GM18520 (cell line): ENCODE data around the gene LPP.

Experiments
- ATAC-seq: cut with Tn5 transposase; IDR thresholded peaks from one replicate; pipeline ENCODE4 v1.9.1; 2021; ENCODE audit not compliant: unreplicated experiment

Gene LPP

DNA sequence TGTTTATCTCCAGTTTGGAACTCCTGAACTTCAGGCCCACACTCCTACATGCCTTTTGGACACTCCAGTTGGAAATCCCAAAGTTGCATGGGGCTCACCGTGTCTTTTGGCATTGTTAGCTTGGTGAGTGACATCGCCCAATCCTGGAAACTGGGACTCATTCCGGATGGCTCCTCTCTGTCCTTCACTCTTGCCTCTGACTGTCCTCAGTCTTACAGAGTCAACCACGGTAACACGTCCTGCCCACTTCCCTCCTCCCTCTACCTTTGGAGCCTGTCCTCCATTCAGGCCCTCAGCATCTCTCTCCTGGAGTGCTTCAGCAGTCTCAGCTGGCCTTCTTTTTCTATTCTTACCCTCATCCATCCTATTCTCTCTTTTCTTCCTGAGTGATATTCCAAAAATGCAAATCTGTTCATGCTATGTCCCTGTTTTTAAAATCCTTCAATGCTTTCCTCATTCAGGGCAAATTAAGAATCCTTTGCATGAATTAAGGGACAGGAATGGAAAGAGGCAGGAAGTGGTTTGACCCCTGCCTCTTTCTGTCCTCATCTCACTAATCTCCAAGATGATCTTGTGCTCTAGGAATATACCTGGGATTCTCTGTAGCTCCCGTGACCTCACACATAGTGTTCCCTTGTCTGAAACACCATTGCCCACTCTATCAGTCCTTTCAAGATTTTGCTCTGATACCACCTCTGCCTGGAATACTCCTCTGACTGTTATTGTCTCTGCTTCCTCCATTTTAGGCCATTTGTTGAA lies 42.5 kb downstream of the LPP start:
- ATAC-seq, result no peak

DNA sequence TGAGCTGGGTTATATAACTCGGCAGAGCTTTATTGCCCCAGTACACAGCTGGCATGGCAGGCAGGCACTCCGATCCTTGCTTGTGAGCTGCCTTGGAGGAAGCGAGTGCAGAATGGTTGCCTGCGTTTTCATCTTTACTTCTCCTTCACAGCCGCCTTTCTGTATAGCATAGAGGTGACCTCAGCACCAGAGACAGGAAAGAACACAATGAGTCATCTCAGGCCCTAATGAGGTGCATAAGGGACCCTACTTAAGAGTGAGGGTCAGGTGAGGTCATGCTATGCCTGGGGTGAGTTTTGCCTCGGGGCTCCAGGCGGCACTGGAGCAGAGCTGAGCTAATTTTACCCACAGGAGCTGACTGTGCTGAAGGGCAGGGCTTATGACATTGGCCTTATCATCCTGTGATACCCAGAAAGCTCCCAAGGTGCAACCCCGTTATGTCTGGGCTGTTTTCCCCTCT lies 43.5 kb downstream of the LPP start:
- ATAC-seq, result no peak

DNA sequence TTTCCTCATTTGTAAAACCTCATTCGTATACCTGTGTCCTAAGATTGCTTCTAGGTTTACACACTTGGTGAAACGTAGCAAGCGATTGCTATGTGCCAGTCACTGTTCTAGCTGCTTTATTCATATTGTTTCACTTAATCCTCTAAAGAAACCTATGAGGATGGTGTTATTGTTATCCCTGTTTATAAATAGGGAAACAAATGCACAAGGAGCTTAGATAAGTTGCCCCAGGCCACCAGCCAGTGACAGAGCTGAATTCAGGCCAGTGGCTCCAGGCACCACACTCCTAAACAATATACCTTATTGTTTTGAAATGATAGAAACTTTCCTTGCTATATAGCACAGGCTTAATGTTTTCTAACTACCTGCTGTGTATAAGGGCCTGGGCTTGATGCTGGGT lies 44.0 kb downstream of the LPP start:
- ATAC-seq, result no peak

DNA sequence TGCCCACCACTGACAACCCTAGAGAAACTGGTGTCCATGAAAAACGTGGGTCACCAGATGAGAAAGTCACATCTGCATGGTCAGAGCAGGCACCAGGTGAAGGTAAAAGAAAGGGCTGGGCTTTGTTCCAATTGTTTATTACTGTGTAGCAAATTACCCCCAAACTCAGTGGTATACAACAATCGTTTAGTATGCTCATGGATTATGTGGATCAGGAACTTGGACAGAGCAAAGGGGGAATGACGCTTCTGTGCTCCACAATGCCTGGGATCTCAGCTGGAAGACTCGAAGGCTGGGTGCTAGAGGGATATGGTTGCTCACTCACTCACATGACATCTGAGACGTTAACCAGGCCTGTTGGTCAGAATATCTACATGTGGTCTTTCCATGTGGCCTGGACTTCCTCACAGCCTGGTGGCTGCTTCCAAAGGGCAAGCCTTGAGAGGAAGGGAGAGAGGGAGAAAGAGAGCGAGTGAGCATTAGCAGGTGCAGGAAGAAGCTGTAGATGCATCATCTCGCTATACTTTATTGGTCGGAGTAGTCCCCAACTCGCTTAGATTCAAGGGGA lies 44.9 kb downstream of the LPP start:
- no peak for ATAC-seq

DNA sequence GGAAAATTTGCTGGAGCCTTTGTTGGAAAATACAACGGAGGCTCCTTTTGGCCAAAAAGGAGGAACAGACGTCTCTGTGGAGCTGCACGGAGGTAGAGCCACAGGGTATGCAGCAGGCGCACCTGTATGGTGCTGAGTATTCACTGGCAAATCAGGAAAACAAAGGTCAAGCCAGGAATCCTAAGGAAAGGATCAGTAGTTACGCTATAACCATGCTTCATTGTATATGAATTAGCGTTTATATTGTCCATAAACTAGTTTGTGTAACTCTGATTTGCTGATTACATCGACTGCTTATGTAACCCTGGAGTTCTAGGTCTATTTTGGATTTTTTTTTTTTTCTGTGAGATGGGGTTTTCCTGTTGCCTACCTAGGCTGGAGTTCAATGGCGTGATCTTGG lies 45.4 kb downstream of the LPP start:
- ATAC-seq, result no peak

DNA sequence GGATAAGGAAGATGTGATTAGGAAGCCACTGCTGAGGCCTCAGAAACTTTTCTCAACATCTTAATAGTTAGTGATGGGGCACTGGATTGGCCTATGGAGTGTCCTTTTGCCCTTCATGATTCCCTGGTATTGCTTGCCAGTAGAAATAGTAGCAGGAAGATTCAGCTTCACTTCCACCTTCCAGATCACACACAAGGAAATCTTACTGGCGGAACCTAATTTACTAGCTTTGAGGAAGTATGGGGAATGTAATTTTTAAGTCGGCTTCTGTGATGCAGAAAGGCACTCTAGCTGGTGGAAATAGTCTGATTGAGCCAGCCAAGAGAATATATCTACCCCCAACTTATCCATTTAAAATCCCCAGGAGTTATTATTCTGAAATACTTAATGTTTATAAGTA lies 46.5 kb downstream of the LPP start:
- ATAC-seq, result no peak

DNA sequence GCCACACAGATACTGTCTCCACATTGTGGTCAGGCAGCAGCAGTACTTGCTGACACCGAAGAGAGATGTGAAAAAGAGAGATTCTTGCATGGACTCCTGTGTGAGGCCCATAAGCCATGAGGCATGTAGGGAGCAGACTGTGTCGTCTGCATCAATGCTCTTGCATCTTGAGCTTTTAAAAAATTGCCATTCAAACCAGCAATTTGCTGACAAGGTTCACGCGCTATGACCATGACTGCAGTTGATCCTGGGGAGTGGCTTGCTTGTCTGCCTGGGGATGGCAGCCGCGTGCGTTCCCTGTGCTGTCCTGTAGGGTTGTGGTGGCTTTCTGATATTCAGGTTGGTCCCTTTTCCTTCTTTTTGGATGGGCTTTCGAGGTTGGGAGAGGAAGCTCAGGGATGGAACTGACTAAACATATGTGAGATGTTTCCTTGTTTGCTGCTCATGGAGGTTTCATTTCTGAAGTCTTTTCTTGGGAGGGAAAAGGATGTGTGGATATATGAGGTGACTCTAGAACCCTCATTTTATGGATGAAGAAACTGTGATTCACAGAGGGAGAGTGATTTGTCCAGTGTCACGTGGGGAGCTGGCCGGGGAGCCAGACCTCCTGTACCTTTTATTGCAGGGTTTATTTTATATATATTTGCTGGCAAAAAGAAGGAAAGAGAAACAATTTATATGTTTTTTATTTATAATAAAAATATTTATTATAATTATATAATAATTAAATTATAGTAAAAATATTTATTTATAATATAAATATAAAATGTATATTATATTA lies 48.6 kb downstream of the LPP start:
- ATAC-seq, result no peak

DNA sequence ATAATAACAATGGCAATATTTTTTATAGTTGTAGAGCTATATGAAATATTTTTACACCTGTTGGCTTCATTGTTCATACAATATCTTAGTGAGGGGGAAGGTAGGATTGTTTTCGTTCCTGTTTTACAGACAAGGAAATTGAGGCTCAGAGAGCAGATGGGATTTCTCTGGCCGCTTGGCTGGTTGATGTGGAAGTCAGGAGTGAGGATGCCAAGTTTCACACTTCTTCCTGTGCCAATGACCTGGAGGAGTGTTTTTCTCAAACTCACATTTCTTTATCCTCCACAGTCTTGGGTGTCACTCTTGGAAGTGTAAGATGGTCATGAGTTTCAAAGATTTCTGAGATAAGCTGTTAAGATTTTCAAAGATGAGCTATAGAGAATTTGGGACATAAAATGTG lies 50.6 kb downstream of the LPP start:
- no peak for ATAC-seq

DNA sequence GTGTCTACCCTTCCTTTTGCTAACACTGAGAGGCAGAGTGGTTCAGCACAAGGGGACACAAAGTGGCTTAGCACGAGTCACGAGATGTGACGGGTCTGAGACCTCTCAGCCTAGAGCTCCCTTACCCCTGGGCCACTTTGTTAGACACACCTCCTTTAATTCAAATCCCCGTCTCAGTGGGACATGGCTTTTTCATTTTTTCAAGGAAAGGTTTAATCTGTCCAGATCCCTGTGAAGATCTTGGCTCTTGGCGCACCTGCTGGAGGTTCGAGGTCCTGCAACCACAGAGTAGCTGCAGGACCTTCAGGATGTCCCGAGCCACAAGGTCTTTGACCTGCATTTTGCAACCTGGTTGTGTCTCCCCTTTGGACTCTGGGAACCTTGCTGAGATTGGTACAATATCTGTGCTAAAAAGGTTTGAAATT lies 52.0 kb downstream of the LPP start:
- ATAC-seq, result no peak

DNA sequence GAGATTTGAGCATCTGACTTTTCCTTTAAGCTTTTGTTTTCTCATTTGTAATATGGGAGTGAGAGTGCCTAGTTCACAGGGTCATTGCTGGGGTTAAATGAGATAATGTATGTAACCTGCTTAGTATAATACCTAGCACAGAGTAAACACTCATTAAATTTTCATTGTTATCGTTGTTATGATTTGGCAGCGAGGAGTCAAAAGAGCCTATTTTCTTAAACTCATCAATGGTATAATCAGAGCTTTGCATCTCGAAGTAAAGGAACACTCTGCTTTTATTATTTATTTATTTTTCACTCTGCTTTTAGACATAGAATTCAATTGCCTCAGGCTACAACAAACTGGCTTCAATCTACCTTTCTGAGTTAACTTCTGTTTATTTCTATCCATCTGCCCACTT lies 52.8 kb downstream of the LPP start:
- no peak for ATAC-seq

DNA sequence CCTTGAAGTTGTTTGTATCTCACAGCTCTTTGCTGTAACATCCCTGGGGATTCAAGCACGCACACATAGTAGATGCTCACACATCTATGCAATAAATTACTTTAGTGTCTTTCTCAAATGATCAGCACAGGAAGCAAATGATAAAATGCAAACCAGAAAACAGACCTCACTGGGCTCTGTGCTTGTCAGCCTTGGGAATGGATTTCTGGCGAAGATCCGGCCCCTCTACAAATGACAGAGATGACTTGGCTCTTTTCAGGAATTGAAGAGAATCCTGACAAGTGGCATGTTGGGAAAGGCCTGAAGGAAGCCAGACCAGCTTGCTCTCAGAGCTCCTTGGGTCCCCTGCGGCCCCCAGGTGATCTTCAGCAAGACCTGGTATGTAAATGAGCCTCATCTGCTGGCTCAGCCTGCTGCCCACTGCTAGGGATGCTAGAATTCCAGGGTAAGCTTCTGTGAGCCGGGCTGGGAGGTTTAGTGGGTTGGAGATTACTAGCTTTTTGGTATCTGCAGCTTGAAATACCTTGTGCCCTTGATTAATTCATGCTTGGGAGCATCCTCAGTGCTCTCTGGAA lies 54.1 kb downstream of the LPP start:
- no peak for ATAC-seq

DNA sequence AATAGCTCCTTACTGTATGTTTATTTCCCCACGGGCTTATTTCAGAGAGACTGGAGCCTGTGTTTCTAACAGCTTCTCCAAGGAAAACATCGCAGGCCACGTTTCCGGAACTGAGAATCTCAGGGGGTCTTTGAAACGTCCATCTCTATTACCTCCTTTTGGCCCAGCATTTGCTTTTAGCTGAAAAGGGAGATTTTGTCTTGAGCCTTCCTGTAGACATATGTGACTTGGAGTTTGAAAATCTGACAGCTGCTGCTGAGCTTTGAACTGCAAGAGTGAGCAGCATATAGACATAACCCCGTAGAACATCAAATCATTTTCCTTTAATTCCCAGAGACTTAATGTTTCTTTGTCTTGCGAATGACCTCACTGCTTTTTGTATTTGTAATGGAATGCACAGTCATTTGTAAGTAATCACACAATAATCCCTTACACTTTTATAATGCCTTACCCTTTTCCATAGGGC lies 54.6 kb downstream of the LPP start:
- no peak for ATAC-seq

DNA sequence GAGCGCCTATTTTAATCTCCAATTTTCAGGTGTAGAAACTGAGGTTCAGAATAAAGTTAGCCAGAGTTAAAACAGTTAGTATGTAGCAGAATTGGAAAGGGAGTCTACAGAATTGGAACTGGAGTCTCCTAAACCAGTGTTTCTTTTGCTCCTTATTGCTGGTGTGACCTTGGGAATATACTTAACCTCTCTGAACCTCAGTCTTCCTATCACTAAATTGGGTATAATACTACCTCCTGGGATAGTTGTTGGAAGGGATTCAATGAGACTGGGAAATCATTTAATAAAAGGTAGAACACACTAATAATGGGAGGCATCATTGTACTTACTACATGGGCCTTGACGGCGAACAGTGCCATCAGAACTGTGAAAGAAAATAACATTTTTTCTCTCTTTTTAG lies 55.1 kb downstream of the LPP start:
- ATAC-seq, result no peak

DNA sequence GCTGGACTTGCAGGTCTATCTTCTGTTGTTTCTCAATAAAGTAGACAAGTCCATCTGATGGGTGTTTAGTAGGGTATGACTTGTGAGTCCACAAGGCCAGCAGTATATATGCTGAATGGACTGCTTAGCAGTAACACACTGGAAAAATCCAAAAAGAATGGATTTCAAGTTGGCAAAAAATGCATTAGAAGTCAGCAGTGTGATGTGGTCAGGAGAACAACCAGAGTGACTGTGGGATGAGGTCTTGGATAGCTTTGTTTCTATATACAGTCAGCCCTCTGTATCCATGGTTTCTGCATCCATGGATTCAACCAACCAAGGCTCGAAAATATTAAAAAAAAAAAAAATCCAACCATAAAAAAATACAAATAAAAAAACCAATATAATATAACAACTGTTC lies 55.8 kb downstream of the LPP start:
- no peak for ATAC-seq

DNA sequence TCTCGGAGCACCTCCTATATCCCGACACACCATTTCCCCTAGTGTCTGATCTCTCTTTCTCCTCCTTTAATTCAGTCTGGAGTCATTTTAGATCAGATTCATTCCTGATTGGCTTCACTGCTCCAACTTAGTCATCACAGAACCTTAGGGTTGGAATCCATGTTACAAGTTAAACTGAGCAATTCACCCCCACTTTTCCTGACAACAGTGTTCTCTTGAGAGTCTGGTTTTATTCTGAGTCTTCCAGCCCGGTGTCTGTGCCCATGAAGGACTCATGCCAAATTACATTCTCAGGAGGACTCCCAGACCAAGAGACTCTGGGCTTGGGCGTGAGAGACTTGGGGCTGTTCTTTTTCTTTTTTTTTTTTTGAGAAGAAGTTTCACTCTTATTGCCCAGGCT lies 57.5 kb downstream of the LPP start:
- ATAC-seq, result no peak

DNA sequence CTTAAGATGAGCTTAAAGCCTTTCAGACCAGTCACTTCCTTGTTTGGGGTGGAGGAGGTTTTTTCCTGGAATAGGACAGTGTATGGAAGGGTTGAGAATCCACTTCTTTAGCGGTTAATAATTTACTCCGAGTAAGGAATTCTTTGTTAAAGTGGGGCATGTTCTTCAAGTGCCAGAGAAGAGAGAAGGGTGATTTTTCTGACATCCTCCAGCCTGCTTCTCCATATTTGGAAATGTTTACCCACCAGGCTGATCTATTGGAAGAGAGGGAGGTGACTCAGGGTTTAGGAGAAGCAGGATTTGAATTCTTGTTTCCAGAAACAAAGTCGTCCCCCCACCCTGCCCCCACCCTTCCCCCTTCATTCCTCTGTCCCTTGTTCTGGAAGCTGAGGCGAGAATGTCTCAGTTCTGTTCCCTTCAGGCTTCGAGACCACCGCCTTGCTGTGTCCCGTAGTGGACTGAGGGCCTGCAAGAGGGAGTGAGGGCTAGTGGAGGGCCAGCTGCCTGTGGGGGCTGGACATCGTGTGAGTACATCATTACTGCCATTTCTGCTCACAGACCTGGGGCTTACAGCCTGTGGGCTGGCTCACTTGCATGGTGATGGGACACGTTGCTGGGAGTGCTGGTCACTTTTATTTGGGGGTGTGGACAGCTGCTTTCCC lies 58.5 kb downstream of the LPP start:
- ATAC-seq, result no peak

DNA sequence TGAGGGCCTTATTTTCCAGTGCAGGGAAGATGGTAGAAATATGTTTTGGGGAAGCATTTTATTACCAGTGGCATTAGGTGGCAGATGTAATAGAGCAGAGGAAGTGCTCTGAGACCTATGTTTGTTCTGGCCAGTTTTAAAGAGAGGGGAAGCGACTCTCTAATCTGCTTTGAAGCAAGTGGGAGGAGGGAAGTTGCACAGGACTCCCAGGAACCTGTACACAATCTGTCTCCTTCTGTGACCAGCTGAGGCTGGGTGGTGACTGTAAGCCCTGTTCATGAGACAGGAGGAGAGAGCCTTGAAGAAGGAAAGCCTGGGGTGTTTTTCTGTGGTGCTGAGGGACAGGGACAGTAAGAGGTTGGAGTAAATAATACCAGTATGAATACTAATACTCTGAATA lies 60.5 kb downstream of the LPP start:
- no peak for ATAC-seq

DNA sequence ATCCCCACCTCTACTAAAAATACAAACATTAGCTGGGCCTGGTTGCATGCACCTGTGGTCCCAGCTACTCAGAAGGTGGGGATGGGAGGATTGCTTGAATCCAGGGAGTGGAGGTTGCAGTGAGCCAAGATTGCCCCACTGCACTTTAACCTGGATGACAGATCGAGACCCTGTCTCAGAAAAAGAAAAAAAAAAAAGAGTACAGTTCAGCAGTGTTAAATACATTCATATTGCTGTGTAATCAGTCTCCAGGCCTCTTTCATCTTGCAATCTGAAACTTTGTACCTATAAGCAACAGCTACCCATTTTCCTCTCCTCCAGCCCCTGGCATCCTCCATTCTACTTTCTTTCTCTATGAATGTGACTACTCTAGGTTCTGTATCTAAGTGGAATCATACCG lies 61.2 kb downstream of the LPP start:
- ATAC-seq, result no peak

DNA sequence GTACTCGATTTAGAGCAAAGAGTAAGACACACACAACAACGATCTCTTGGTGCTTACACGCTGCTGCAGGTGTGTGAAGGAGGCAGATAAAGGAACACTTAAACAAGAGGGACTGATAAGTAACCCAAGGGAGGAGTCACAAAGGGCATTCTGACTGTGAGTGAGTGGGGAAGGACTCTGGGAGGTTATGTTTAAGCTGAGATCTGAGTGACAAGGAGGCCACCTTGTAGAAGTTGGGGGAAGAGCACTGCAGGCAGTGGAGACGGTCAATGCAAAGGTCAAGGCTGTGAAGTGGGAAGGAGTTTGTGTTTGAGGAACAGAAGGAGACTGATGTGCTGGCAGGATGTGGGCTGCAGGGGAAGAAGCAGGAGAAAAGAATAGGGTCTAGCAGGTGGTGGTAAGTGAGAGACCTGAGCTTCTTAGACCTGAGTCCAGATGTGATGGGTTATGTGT lies 63.1 kb downstream of the LPP start:
- no peak for ATAC-seq

DNA sequence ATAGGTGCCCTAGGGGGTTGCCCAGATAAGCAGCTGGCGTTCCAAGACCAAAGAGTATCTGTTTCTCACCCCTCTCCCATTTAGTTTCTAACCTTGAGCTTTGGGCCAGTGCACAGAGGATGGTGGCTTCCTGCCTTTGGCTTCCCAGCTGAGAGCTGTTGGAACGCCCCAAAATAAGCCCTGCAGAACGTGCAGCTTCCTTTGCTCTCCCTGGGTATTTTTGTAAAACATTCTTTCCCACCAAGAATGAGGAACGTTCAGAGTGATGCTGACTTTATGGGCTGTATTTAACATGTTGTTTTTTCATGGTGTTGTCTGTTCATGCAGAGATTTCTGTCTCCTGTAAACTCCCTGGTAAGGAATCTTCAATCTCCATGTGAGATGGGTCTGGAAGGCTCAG lies 63.8 kb downstream of the LPP start:
- no peak for ATAC-seq

DNA sequence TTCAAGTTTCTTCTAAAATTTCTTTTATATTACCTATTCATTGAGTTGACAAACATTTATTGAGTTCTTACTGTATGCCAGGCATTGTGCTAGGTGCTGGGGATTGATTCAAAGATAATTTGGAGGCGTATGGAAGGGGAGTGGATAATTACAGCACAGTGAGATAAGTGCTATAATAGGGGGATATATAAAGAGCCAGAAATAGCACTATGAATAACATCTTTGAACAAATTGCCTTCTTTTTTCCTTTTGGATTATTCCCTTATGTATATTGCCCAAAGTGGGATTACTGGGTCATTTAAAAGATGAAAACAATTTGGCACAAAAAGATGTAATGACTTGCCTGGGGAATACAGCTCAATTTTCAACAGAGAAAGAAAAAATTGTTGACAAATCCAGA lies 64.6 kb downstream of the LPP start:
- ATAC-seq, result no peak
